Stimulated activated CD4-positive, alpha-beta T cell treated with anti-CD3 and anti-CD28 coated beads, TNF-alpha, amount 100 ng/mL, for 24 hours (primary cell): ENCODE measurements around the gene SULF2.
"Not testable (repeated sequence)": the region's sequence is repeated elsewhere in the genome, so short reads cannot be mapped to it uniquely, and the experiment has no call there.

Experiments
- DNase-seq, 3 experiments: peaks; one replicate each; pipeline ENCODE4 v3.0.0-alpha.2; 2020; ENCODE audit warnings: low read depth in 3 of 3

SULF2 gene

GRCh38 chr20:47804972-47805371 is 19.7 kb upstream of the SULF2 start:
- not testable (repeated sequence) for DNase-seq

GRCh38 chr20:47804224-47804825 is 19.0 kb upstream of the SULF2 start:
- DNase-seq = not testable (repeated sequence)

GRCh38 chr20:47802975-47803374 is 17.7 kb upstream of the SULF2 start:
- DNase-seq = no peak

GRCh38 chr20:47802226-47802920 is 17.1 kb upstream of the SULF2 start:
- DNase-seq = no peak

GRCh38 chr20:47801759-47802158 is 16.5 kb upstream of the SULF2 start:
- no peak for DNase-seq

- DNase-seq = no peak
Observed at GRCh38 chr20:47801079-47801478, 15.8 kb upstream of the SULF2 start.

- DNase-seq = no peak
Observed at GRCh38 chr20:47800623-47801022, 15.3 kb upstream of the SULF2 start.

- DNase-seq = no peak
Observed at GRCh38 chr20:47799116-47799715, 13.9 kb upstream of the SULF2 start.

GRCh38 chr20:47796971-47797370 is 11.7 kb upstream of the SULF2 start:
- no peak for DNase-seq

GRCh38 chr20:47795214-47795907 is 10.1 kb upstream of the SULF2 start:
- no peak for DNase-seq

- DNase-seq = not testable (repeated sequence)
Observed at GRCh38 chr20:47794264-47794663, 9.0 kb upstream of the SULF2 start.

GRCh38 chr20:47792021-47792618 is 6.8 kb upstream of the SULF2 start:
- DNase-seq = no peak

- DNase-seq = no peak
Observed at GRCh38 chr20:47791084-47791599, 5.9 kb upstream of the SULF2 start.

- DNase-seq = no peak
Observed at GRCh38 chr20:47790580-47790965, 5.3 kb upstream of the SULF2 start.

- DNase-seq = no peak
Observed at GRCh38 chr20:47789764-47790579, 4.7 kb upstream of the SULF2 start.

GRCh38 chr20:47789081-47789763 is 3.9 kb upstream of the SULF2 start:
- no peak for DNase-seq

GRCh38 chr20:47788741-47789080 is 3.4 kb upstream of the SULF2 start:
- DNase-seq = no peak

- DNase-seq = no peak
Observed at GRCh38 chr20:47786765-47787107, 1.5 kb upstream of the SULF2 start.

GRCh38 chr20:47785854-47786764 is 828 bp upstream of the SULF2 start:
- no peak for DNase-seq
